Right lobe of liver (tissue), 6 donors: Measurements from ENCODE around the gene ZNF532. TPM values are rescaled to one million over a fixed set of nuclear protein-coding genes. Genes with fewer than 3 reads are reported as not detected.
A peak's percentile ranks its signal among the peaks of the same experiment; 100 is the strongest.

Experiments
- ATAC-seq, 4 donors: fragments of 200-7000 bp; cut with Tn5 transposase; one replicate each; pipeline ENCODE4 v1.9.1; 2020; ENCODE audit warnings: mild to moderate bottlenecking in 4 of 4, moderate library complexity in 4 of 4
- DNase-seq, 3 donors: peaks; one replicate each; pipeline ENCODE4 v3.0.0-alpha.2; 2020
- H3K27ac ChIP-seq, 3 donors: fragments of 200-600 bp; one replicate each; pipeline ENCODE4 v1.8.0; 2022
- H3K27me3 ChIP-seq, 2 donors: fragments of 200-600 bp; one replicate each; pipeline ENCODE4 v1.8.0; 2022
- H3K36me3 ChIP-seq, 4 donors: fragments of 200-600 bp; sonication (generic) in 1 of 4; one replicate each; pipeline versions ENCODE4 v1.5.1 to v1.8.0; 2017 to 2022; ENCODE audit warnings: control low read depth in 1 of 4
- H3K4me1 ChIP-seq, 4 donors: fragments of 200-600 bp; sonication (generic) in 1 of 4; one replicate each; pipeline versions ENCODE4 v1.5.1 to v1.8.0; 2017 to 2022; ENCODE audit warnings: control low read depth in 1 of 4
- H3K4me3 ChIP-seq, 3 donors: fragments of 200-600 bp; one replicate each; pipeline ENCODE4 v1.8.0; 2022
- H3K9me3 ChIP-seq, 4 donors: fragments of 200-600 bp; sonication (generic) in 1 of 4; one replicate each; pipeline versions ENCODE4 v1.5.1 to v1.8.0; 2017 to 2022; ENCODE audit warnings: control low read depth in 1 of 4
- POLR2A ChIP-seq: fragments of 450-650 bp; IDR thresholded peaks from one replicate; pipeline ENCODE4 v1.6.1; 2017; ENCODE audit warnings: antibody characterized with exemption, mild to moderate bottlenecking
- WGBS: methylation state at CpG from one replicate; pipeline ENCODE4 v1.1.6; 2018; ENCODE audit warnings: low coverage, low lambda C conversion rate; ENCODE audit not compliant: insufficient coverage; ENCODE audit errors: missing lambda C conversion rate; 5-methylcytosine and 5-hydroxymethylcytosine counted together
- intact Hi-C, 2 donors: fragments of 100-400 bp; cut with DNase I; formaldehyde crosslinking; loops; one replicate each; pipeline versions ENCODE4 v1.11.2 to v1.14.1; 2022
- total RNA-seq, 6 experiments: library from RNA; depleted of rRNA in 2 of 6; stranded (reverse); fragments of >200 nt in 2 of 6; fragmentation: NEBNext Ultra II Directional in 3 of 6; extraction: Animal tissue kit (Norgen Biotek cat#: 25700) in 3 of 6; gene quantifications; one replicate each; pipeline versions ENCODE4 v1.1.0 to v1.2.4, GENCODE V29; 2016 to 2023
- TF ChIP-seq, protein P1 (sequence below), 4 donors: fragments of 200-600 bp in 3 of 4; fragments of 450-650 bp in 1 of 4; IDR thresholded peaks; one replicate each; pipeline versions ENCODE4 v1.5.1 to v1.8.0; 2016 to 2022; ENCODE audit warnings: antibody characterized with exemption in 4 of 4, mild to moderate bottlenecking in 2 of 4
- donor health status: DM: no; HTN: yes; CAD: no.
- donor health status: DM: no; HTN: no; CAD: no.
- donor health status: DM: no; HTN: no; CAD: no.
- donor health status: DM: no; HTN: yes; CAD: no.
- donor health status: DM: no; HTN: yes; CAD: no.

ZNF532 gene
- total RNA-seq, 6 experiments from 2014 or later, result 2.0 to 6.4 (median 3.2) TPM

DNA sequence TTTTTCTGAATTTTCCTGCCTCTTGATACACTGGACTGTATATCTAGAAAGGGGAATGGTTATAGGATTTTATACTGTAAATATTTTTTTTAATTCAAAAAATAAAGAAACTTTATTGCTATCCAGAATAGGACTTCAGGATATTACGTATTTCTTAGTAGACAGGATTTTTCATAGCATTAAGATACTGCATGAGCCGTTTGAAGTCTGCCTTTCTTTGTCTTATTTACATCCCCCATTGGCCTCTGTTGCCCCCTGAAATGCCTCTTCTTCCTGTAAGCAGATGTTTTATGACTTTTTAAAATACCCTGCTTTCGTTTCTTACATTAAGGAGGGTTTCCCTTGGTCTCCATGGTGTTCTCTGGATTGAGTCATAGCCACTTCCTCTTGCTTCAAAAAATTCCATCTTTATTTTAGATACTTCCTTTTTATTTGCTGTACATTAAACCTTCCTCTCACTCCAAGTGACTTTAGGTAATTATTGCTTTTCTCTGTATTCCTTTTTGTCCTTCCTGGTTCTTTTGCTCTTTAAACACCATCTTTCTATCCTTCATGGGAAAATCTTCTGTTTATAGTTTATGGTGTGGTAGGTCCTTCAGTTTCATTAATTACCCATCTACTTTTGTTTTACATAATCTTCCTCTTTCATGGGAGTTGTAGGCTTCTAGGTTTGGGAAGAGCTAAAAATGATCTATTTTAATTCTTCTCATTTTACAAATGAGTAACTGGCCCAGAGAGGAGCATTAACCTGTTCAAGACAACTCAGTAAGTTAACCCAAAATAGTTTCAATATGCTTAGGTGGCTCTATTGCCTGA, 72.6 kb downstream of the ZNF532 start:
- H3K27ac ChIP-seq, result peak overlapping the region in 1 of 3 donors; percentile 20

DNA sequence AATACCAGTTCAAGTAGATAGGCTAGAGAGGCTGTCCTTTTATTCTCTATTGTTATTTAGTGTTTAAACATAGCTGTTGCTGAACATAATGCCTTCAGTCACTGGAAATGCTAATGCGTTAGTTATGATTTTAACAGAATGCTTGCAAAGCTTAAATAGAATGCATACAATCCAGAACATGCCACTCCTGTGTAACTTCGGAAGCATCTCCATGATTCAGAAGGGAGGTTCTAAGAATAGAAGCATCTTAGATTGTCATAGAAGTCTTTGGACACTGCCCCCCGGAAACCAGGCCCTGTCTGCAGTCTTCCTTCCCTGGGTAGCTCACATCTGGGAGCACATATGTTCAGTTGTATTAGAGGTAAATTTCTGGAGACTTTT, 73.2 kb downstream of the ZNF532 start:
- peaks cover 0 to 3% (median 0%) of the 10 kb centered on the region in 4 donors for H3K4me1 ChIP-seq
- 77% methylated on average over 3 of the region's 3 CpGs for WGBS
- H3K27ac ChIP-seq, result no peak overlapping the region
- TF ChIP-seq, protein P1, sequence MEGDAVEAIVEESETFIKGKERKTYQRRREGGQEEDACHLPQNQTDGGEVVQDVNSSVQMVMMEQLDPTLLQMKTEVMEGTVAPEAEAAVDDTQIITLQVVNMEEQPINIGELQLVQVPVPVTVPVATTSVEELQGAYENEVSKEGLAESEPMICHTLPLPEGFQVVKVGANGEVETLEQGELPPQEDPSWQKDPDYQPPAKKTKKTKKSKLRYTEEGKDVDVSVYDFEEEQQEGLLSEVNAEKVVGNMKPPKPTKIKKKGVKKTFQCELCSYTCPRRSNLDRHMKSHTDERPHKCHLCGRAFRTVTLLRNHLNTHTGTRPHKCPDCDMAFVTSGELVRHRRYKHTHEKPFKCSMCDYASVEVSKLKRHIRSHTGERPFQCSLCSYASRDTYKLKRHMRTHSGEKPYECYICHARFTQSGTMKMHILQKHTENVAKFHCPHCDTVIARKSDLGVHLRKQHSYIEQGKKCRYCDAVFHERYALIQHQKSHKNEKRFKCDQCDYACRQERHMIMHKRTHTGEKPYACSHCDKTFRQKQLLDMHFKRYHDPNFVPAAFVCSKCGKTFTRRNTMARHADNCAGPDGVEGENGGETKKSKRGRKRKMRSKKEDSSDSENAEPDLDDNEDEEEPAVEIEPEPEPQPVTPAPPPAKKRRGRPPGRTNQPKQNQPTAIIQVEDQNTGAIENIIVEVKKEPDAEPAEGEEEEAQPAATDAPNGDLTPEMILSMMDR (IDR thresholded peaks at IDR 0.05), result no peak
- no peak for TF ChIP-seq POLR2A
- H3K27me3 ChIP-seq, result no peaks in the 10 kb centered on the region
- H3K36me3 ChIP-seq, result no peaks in the 10 kb centered on the region
- intact Hi-C loops, result no loop called here
- DNase-seq (no peak), ATAC-seq (no peak)
- no peaks in the 10 kb centered on the region for H3K9me3 ChIP-seq
- H3K4me3 ChIP-seq, result no peak overlapping the region

More for the DNA sequence above, 72.6 kb downstream of the ZNF532 start:
- H3K9me3 ChIP-seq, result no peaks in the 10 kb centered on the region
- no peaks in the 10 kb centered on the region for H3K27me3 ChIP-seq
- TF ChIP-seq, protein P1 (IDR thresholded peaks at IDR 0.05), result no peak
- TF ChIP-seq POLR2A, result no peak
- ATAC-seq (peak; percentile 28 to 67 (median 44)), DNase-seq (no peak)
- peaks cover 0 to under 1% (median 0%) of the 10 kb centered on the region in 4 donors for H3K4me1 ChIP-seq
- 46% methylated on average over 3 of the region's 3 CpGs for WGBS
- intact Hi-C loops, result no loop called here
- H3K4me3 ChIP-seq, result no peak overlapping the region
- H3K36me3 ChIP-seq, result no peaks in the 10 kb centered on the region

DNA sequence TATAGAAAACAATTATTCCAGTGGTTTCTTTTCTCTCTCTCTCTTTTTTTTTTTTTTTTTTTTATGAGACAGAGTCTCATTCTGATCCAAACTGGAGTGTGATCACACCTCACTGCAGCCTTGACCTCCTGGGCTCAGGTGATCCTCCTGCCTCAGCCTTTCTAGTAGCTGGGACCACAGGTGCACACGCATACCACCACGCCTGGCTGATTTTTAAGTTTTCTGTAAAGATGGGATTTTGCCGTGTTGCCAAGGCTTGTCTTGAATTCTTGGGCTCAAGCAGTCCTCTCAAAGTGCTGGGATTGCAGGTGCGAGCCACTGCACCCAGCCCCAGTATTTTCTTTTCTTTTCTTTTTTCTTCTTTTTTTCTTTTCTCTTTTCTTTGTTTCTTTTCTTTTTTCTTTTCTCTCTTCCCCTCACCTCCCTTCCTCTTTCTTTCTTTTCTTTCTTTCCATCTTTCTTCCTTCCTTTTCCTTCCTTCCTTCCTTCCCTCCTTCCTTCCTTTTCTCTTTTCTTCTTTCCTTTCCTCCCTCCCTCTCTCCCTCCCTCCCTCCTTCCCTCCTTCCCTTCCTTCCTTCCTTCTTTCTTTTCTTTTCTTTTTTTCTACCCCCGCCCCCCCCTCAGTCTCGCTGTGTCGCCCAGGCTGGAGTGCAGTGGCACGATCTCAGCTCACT, 76.9 kb downstream of the ZNF532 start:
- Histone ChIP-seq H3K27me3 (no peaks in the 10 kb centered on the region), H3K9me3 (no peaks in the 10 kb centered on the region), H3K27ac (no peak overlapping the region), H3K4me3 (no peak overlapping the region), H3K4me1 (peaks cover 0 to 3% (median 0%) of the 10 kb centered on the region in 4 donors), H3K36me3 (no peaks in the 10 kb centered on the region)
- DNase-seq (no peak), ATAC-seq (no peak)
- TF ChIP-seq POLR2A, result no peak
- TF ChIP-seq, protein P1 (IDR thresholded peaks at IDR 0.05), result no peak
- WGBS, result 100% methylated on average over 1 of the region's 8 CpGs
- intact Hi-C loops, result no loop called here

DNA sequence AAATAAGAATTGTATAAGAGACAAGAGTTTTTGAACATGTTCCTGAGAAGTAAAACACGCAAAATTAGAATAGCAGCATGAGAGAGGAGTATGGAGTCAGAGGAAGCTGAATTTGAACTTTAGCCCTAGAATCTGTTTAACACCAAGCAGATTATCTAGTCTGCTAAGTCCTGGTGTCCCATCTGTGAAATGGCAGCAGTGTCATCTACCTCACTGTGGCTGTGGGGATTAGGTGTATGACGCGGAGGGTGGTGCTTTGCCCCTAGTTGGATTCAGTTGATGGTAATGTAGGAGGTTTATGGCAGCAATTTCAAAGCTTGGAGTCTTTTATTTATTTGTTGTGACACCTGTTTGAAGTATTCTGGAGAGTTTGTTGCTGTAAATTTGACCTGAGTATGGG, 79.2 kb downstream of the ZNF532 start:
- DNase-seq (no peak), ATAC-seq (no peak)
- no peaks in the 10 kb centered on the region for H3K36me3 ChIP-seq
- H3K9me3 ChIP-seq, result no peaks in the 10 kb centered on the region
- no peak overlapping the region for H3K4me3 ChIP-seq
- 62% methylated on average over 3 of the region's 3 CpGs for WGBS
- intact Hi-C loops, result no loop called here
- H3K27ac ChIP-seq, result no peak overlapping the region
- H3K27me3 ChIP-seq, result no peaks in the 10 kb centered on the region
- no peak for TF ChIP-seq POLR2A
- TF ChIP-seq, protein P1 (IDR thresholded peaks at IDR 0.05), result no peak
- H3K4me1 ChIP-seq, result peaks cover 0 to 3% (median 0%) of the 10 kb centered on the region in 4 donors
